IPS-15b (cell line): ENCODE results near the gene DDIT3.

Experiments
- H3K27me3 ChIP-seq: one replicate; pipeline ENCODE4 v1.6.1; 2013; ENCODE audit warnings: low read length; ENCODE audit not compliant: control insufficient read depth, insufficient read depth
- H3K36me3 ChIP-seq: one replicate; pipeline ENCODE4 v1.6.1; 2013; ENCODE audit warnings: low read length; ENCODE audit not compliant: control insufficient read depth, insufficient read depth
- H3K4me1 ChIP-seq: one replicate; pipeline ENCODE4 v1.6.1; 2013; ENCODE audit warnings: mild to moderate bottlenecking, low read length; ENCODE audit not compliant: control insufficient read depth, insufficient read depth
- H3K4me3 ChIP-seq: one replicate; pipeline ENCODE4 v1.5.1; 2013; ENCODE audit warnings: low read depth, low read length
- H3K9ac ChIP-seq: one replicate; pipeline ENCODE4 v1.6.1; 2013; ENCODE audit warnings: low read depth, mild to moderate bottlenecking, low read length
- H3K9me3 ChIP-seq: one replicate; pipeline ENCODE4 v1.6.1; 2013; ENCODE audit warnings: mild to moderate bottlenecking, low read length; ENCODE audit not compliant: control insufficient read depth, insufficient read depth

DDIT3 gene

DNA sequence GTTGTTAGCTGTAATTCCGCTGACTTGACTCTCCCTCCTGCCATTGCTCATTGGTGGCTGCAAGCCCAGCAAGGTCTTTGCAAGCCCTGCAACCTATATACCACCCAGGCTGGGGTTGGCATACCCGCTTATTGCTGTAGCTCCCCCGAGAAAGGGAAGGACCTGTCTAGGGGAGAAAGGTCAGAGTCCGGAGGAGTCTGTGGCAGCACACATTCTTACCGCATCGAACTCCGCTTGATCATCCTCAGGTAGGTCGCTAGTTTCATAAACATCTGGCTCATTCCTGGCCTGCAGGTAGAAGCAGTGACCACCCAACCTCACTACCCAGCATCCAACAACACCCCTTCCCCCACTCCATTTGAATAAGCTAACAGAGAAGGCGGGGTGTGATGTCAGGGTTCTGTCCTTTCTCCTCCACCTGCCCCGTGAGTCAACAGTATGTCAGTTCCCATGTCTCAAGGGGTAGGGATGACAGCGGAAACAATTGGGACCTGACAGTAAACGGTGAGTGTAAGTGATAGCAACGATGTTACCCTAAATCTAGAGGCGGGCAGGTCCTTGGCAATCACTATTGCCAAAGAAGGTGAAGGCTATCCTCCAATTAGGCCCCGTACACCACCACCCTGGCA, 25.6 kb upstream of the DDIT3 start:
- Histone ChIP-seq H3K4me3 (peak overlapping the region; percentile 81), H3K4me1 (peaks cover 14% of the 10 kb centered on the region), H3K27me3 (peaks cover 25% of the 10 kb centered on the region), H3K9me3 (no peaks in the 10 kb centered on the region), H3K36me3 (peaks cover 6% of the 10 kb centered on the region), H3K9ac (peak overlapping the region; percentile 78)

DNA sequence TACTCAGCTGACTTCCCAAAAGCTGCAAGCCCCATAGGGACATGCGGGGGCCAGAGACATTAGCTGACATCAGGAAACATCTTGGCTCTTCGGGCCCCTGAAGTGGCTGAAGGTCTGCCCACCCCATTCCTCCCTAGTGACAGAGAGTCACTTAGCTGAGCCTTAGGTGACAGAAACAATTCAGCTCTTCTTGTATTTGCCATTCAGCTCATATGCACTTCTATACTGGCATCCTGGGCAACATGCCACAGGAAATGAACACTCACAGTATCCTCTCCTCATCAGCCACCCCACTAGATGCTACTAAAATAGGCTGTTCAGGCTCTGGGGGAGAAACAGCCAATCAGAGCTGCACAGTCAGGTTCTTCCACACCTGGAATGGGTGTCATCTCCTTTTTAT, 23.3 kb upstream of the DDIT3 start:
- H3K36me3 ChIP-seq = peaks cover 14% of the 10 kb centered on the region
- H3K9me3 ChIP-seq = no peaks in the 10 kb centered on the region
- no peak overlapping the region for H3K4me3 ChIP-seq
- no peak overlapping the region for H3K9ac ChIP-seq
- peaks cover 5% of the 10 kb centered on the region for H3K4me1 ChIP-seq
- H3K27me3 ChIP-seq = peaks cover 12% of the 10 kb centered on the region

DNA sequence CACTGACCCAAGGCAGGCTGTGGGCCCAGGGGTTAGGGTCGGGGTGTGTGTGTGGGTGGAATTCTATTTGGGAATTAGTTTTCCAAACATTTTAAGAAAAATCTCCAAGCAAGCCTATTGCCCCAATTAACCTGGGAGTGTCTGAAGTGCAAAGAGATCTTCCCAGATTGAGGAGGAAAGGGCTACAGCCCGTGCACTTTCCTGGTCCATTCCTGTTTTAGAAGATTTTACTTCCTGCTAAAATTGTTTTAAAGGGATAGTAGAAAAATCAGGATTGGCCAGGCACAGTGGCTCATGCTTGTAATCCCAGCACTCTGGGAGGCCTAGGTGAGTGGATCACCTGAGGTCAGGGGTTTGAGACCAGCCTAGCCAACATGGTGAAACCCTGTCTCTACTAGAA, 21.4 kb upstream of the DDIT3 start:
- H3K4me3 ChIP-seq = no peak overlapping the region
- no peak overlapping the region for H3K9ac ChIP-seq
- H3K36me3 ChIP-seq = peaks cover 14% of the 10 kb centered on the region
- H3K9me3 ChIP-seq = no peaks in the 10 kb centered on the region
- peaks cover 2% of the 10 kb centered on the region for H3K27me3 ChIP-seq
- H3K4me1 ChIP-seq = peaks cover 5% of the 10 kb centered on the region

DNA sequence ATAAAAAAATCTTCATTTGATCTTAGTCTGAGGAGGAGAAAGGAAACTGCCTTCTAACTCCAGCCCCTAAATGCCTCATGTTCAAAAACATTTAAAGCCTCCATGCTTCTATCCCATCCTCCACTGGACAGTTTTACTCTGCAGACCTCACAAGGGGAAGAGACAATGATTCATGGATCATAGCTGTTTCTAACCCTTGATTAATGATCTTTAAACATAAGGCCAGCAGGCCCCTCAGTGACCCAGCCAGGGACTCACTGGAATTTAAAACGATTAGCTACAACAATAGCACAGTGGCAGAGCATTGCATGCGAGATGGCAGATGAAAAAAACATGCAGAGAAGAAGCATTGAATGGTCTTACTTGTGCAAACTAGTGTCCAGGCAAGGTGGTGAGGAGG, 20.7 kb upstream of the DDIT3 start:
- Histone ChIP-seq H3K27me3 (peaks cover 2% of the 10 kb centered on the region), H3K9me3 (no peaks in the 10 kb centered on the region), H3K36me3 (peaks cover 14% of the 10 kb centered on the region), H3K4me1 (peaks cover 8% of the 10 kb centered on the region), H3K9ac (no peak overlapping the region), H3K4me3 (no peak overlapping the region)

DNA sequence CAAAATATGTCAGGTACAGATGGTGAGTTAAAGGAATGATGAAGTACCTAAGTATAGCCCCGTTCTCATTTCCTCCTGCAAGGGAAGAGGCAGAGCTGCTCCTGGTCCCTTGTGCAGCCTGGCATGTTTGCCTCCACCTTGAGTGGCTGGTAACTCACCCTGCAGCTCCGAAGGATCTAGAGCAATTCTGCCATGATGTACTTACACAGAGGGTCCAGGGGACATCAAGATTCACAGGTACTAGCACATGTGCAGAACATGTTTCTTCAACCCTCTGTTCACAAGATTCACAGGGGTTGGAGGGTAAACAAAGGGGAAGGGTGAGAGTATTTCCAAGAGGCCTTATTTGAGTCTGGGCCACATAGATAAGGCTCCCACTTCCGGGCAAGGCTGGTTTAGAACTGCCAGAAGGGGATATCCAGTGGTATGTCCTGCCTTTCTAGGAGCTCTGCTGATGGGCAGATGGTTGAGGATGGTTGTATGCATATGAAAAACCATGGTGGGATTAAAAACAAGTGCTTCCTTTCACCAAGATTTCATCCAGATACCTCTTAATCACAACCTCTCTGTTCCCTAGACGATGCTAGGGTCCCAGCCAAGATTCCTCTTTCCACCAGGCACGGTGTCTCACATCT, 18.9 kb upstream of the DDIT3 start:
- Histone ChIP-seq H3K36me3 (peaks cover 19% of the 10 kb centered on the region), H3K9me3 (no peaks in the 10 kb centered on the region), H3K4me1 (peaks cover 6% of the 10 kb centered on the region)

DNA sequence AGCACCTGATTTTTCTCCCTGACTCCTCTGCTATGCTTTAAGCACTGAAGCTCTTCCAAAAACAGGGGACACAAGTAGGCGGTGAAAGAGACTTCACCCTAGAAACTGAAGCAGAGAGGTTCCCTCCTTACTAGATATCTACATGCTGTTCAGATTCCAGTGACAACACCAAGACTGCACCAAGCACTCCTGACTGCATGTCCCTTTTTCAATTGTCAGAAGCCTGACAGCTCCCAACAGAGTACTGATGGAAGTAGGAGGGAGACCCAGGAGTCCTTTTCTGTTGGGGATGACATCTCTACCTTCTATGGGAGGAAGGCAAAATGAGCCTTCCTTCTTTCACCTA, 16.3 kb upstream of the DDIT3 start:
- Histone ChIP-seq H3K9me3 (no peaks in the 10 kb centered on the region), H3K4me3 (no peak overlapping the region), H3K36me3 (peaks cover 26% of the 10 kb centered on the region), H3K27me3 (peaks cover 2% of the 10 kb centered on the region), H3K9ac (no peak overlapping the region), H3K4me1 (peaks cover 6% of the 10 kb centered on the region)

More for the DNA sequence above, 18.9 kb upstream of the DDIT3 start:
- Histone ChIP-seq H3K27me3 (peaks cover 2% of the 10 kb centered on the region), H3K9ac (no peak overlapping the region), H3K4me3 (no peak overlapping the region)

DNA sequence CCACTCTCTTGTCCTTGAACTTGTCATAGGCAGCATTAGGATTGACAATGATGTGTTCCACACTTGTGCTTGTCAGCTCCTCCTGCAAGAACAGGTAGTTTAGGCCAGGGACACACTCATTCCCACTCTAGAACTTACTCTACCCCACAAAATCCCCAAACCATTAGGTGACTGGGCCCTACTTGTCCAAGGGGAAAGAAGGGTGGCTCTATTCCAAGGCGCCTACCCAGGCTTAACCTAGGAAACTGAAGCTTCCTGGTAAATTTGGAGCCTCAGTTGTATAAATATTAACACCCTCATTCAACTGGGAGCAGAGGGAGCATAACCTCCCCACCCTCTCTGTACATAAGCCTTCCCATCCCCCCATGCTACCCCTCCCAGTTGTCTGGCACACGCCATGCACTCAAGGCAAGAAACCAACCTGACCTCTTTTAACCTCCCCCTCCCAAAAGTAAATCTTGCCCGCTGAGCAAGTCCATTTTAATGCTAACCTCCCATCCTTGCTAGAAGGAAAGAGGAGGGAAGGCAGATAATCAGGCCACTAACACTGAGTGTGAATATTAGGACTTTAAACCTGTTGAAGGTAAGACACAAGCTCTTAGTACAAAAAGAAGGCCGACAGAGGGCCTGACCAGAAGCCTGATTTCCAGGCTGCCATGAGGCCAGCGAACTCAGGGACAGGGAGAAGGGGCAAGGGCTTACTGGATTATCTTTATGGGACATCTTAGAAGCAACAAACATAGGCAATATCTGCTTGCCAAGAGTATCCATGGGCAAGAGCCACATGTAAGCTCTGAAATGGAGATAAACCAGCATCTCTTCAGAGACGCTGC, 15.7 kb upstream of the DDIT3 start:
- Histone ChIP-seq H3K4me1 (peaks cover 6% of the 10 kb centered on the region), H3K4me3 (no peak overlapping the region), H3K9ac (no peak overlapping the region), H3K36me3 (peaks cover 23% of the 10 kb centered on the region), H3K9me3 (no peaks in the 10 kb centered on the region), H3K27me3 (peaks cover under 1% of the 10 kb centered on the region)

DNA sequence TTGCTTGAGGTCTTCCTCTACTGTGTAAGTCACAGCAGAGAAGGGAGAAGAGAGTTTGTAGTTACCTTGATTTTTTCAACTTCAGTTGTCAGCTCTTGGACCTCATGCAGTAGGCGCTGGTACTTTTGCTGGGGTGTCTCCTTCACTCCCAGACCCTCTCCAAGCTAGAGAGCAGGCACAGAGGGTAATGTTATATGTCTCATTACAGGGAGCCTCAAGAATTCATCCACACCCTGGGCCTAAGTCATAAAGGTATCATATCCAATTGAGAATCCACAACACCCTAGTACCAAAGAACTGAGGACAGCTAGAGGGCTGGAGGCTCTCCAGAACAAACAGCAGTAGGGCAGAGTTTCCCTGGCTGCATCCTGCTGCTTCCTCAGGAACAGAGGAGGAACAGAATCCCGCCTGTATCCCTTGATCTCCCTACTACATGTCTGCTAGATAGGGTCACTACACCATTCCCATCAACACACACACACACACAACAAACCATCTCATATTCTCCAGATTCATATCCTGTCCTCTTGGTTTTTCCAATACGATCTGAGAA, 14.8 kb upstream of the DDIT3 start:
- Histone ChIP-seq H3K36me3 (peaks cover 29% of the 10 kb centered on the region), H3K27me3 (no peaks in the 10 kb centered on the region), H3K4me1 (peaks cover 6% of the 10 kb centered on the region), H3K9me3 (no peaks in the 10 kb centered on the region), H3K9ac (no peak overlapping the region), H3K4me3 (no peak overlapping the region)

DNA sequence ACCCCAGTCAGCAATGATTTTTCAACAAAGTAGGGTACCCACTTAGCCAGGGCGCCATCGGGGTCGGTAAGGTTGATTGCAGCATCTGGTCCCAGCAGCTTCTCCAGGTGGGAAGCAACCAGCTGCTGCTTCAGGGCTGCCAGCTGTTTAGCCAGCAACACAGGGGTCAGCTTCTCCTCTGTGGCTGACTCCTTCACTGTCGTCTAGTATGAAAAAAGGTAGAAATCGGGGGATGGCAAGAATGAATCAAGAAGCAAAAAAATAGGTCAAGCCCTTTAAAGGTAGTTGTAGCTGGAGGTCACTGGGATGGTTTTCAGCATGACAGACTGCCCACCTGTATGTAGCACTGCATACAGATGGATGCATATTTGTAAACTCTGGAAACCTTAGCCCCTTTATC, 13.9 kb upstream of the DDIT3 start:
- Histone ChIP-seq H3K27me3 (no peaks in the 10 kb centered on the region), H3K9ac (no peak overlapping the region), H3K9me3 (no peaks in the 10 kb centered on the region), H3K36me3 (peaks cover 31% of the 10 kb centered on the region), H3K4me3 (no peak overlapping the region), H3K4me1 (peaks cover 6% of the 10 kb centered on the region)

DNA sequence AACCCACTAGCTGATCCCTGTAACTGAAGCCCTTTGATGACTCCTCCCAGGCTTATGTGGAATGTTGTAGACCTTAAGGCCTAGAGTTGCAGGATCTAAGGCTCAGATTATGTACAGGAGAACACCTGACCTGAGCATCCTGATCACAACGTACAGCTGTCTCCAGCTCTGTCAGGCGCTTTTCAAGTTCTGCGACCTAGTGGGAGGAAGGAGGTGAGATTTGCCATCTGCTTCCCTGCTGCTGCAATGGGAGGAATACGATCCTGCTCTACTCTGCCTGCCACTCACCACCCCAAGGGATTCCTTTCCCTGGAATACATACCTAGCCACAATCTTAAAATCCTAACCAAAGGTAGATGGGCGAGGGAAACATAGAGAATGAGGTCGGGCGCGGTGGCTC, 12.8 kb upstream of the DDIT3 start:
- H3K36me3 ChIP-seq = peaks cover 31% of the 10 kb centered on the region
- H3K9ac ChIP-seq = no peak overlapping the region
- no peaks in the 10 kb centered on the region for H3K9me3 ChIP-seq
- H3K4me3 ChIP-seq = no peak overlapping the region
- no peaks in the 10 kb centered on the region for H3K27me3 ChIP-seq
- H3K4me1 ChIP-seq = peaks cover 6% of the 10 kb centered on the region

DNA sequence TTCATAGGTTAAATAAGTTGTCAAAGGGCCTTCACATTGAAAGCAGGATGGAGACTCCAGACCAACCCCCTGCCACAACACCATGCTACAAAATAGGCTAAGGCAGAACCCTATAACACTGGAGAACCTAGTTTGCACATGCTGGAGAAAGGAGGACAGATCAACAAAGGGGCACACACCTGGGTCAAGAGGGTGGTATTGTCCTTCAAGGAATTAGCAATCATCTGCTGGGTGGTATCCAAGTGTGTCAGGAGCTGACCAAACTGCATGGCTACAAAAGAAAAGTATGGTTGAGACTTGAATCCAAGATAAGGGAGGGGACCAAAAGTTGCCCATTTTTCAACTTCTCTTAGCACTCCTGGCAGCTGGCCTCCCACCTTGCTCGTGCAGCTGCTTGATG, 11.5 kb upstream of the DDIT3 start:
- Histone ChIP-seq H3K9ac (no peak overlapping the region), H3K27me3 (no peaks in the 10 kb centered on the region), H3K9me3 (no peaks in the 10 kb centered on the region), H3K4me3 (no peak overlapping the region), H3K36me3 (peaks cover 37% of the 10 kb centered on the region), H3K4me1 (peaks cover 6% of the 10 kb centered on the region)
